Lung (tissue), 16 donors: ENCODE results near the gene ZDHHC8. TPM values are rescaled to one million over a fixed set of nuclear protein-coding genes. Genes with fewer than 3 reads are reported as not detected.

Experiments
- ATAC-seq: fragments of 200-7000 bp; cut with Tn5 transposase; one replicate; pipeline ENCODE4 v1.9.1; 2020; ENCODE audit warnings: moderate number of reproducible peaks; ENCODE audit not compliant: insufficient read depth, low FRiP score
- DNase-seq, 3 donors: peaks; one replicate each; pipeline ENCODE4 v3.0.0-alpha.2; 2013 to 2017
- H3K27ac ChIP-seq, 2 donors: one replicate each; pipeline ENCODE4 v1.5.1; 2013; ENCODE audit warnings: mild to moderate bottlenecking in 2 of 2, moderate library complexity in 2 of 2, control low read depth in 1 of 2, inconsistent platforms in 1 of 2, low read depth in 1 of 2, low read length in 1 of 2
- H3K27me3 ChIP-seq, 3 donors: one replicate each; pipeline ENCODE4 v1.5.1; 2013; ENCODE audit warnings: low read length in 2 of 3; ENCODE audit not compliant: control insufficient read depth in 3 of 3, insufficient read depth in 3 of 3
- H3K36me3 ChIP-seq, 4 donors: one replicate each; pipeline ENCODE4 v1.5.1; 2013; ENCODE audit warnings: low read length in 4 of 4, mild to moderate bottlenecking in 1 of 4, moderate library complexity in 1 of 4; ENCODE audit not compliant: control insufficient read depth in 4 of 4, insufficient read depth in 4 of 4
- H3K4me1 ChIP-seq, 5 donors: one replicate each; pipeline ENCODE4 v1.5.1; 2013; ENCODE audit warnings: low read length in 5 of 5, mild to moderate bottlenecking in 2 of 5, moderate library complexity in 1 of 5; ENCODE audit not compliant: control insufficient read depth in 5 of 5, insufficient read depth in 5 of 5
- H3K4me3 ChIP-seq: one replicate; pipeline ENCODE4 v1.5.1; 2013; ENCODE audit warnings: mild to moderate bottlenecking, control low read depth, moderate library complexity
- H3K9ac ChIP-seq, 2 donors: one replicate each; pipeline ENCODE4 v1.5.1; 2013; ENCODE audit warnings: low read length in 2 of 2, control low read depth in 1 of 2; ENCODE audit not compliant: insufficient read depth in 1 of 2
- H3K9me3 ChIP-seq, 4 donors: one replicate each; pipeline ENCODE4 v1.5.1; 2013; ENCODE audit warnings: low read length in 3 of 4, mild to moderate bottlenecking in 1 of 4, moderate library complexity in 1 of 4; ENCODE audit not compliant: control insufficient read depth in 4 of 4, insufficient read depth in 3 of 4
- WGBS, 2 donors: extraction: QIAGEN DNeasy Blood & Tissue Kit; methylation state at CpG; one replicate each; pipeline ENCODE4 v1.1.7; 2013; 5-methylcytosine and 5-hydroxymethylcytosine counted together
- long read RNA-seq, 5 donors: transcript quantifications; one replicate each; lab custom pipeline, GENCODE V29; 2026
- polyA plus RNA-seq, 2 donors: library from polyadenylated mRNA; stranded (reverse); fragments of 200-250 nt; gene quantifications; one replicate each; pipeline ENCODE4 v1.2.1, GENCODE V29; 2013
- total RNA-seq, 2 donors: library from RNA; depleted of rRNA in 1 of 2; stranded (reverse); fragments of >200 nt in 1 of 2; gene quantifications; one replicate each; pipeline ENCODE4 v1.2.1, GENCODE V29; 2014 to 2021
- TF ChIP-seq, protein P1 (sequence below): IDR thresholded peaks from 2 replicates; pipeline ENCODE4 v1.5.1; 2012; ENCODE audit warnings: mild to moderate bottlenecking; ENCODE audit errors: control extremely low read depth, extremely low read depth
- donor health status: control.
- donor health status: control.
- donor health status: Bipolar disorder and iron deficiency.
- donor health status: healthy.
- donor health status: DM: yes; HTN: yes; CAD: no.

The ZDHHC8 gene, protein sequence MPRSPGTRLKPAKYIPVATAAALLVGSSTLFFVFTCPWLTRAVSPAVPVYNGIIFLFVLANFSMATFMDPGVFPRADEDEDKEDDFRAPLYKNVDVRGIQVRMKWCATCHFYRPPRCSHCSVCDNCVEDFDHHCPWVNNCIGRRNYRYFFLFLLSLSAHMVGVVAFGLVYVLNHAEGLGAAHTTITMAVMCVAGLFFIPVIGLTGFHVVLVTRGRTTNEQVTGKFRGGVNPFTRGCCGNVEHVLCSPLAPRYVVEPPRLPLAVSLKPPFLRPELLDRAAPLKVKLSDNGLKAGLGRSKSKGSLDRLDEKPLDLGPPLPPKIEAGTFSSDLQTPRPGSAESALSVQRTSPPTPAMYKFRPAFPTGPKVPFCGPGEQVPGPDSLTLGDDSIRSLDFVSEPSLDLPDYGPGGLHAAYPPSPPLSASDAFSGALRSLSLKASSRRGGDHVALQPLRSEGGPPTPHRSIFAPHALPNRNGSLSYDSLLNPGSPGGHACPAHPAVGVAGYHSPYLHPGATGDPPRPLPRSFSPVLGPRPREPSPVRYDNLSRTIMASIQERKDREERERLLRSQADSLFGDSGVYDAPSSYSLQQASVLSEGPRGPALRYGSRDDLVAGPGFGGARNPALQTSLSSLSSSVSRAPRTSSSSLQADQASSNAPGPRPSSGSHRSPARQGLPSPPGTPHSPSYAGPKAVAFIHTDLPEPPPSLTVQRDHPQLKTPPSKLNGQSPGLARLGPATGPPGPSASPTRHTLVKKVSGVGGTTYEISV
- total RNA-seq, result 10 to 100 TPM; 29.1 to 75.1 TPM
- polyA plus RNA-seq, result 10 to 100 TPM; 28.4 to 41.9 TPM
- long read RNA-seq, donor 1, full-length matches to known transcripts, result 3 of 17 reads
- long read RNA-seq, donor 1, partial matches to known transcripts, result 14 of 17 reads
- long read RNA-seq, donor 1, other reads (novel, unspliced or antisense), result 0 of 17 reads
- long read RNA-seq, donor 2, full-length matches to known transcripts, result 3 of 3 reads
- long read RNA-seq, donor 2, partial matches to known transcripts, result 0 of 3 reads
- long read RNA-seq, donor 2, other reads (novel, unspliced or antisense), result 0 of 3 reads
- long read RNA-seq, donor 3, full-length matches to known transcripts, result 3 of 8 reads
- long read RNA-seq, donor 3, partial matches to known transcripts, result 5 of 8 reads
- long read RNA-seq, donor 3, other reads (novel, unspliced or antisense), result 0 of 8 reads
- long read RNA-seq, donor 4, full-length matches to known transcripts, result 2 of 2 reads
- long read RNA-seq, donor 4, partial matches to known transcripts, result 0 of 2 reads
- long read RNA-seq, donor 4, other reads (novel, unspliced or antisense), result 0 of 2 reads
- long read RNA-seq, donor 5, full-length matches to known transcripts, result 4 of 19 reads
- long read RNA-seq, donor 5, partial matches to known transcripts, result 15 of 19 reads
- long read RNA-seq, donor 5, other reads (novel, unspliced or antisense), result 0 of 19 reads

GRCh38 chr22:20131597-20131858, at the start of gene ZDHHC8:
ZDHHC8 (plus strand) TSS chr22:20131804; CDS start chr22:20131948, 144 bp downstream.
- H3K27ac ChIP-seq, result peak within 1 kb of the TSS; percentile 92 to 98
- ATAC-seq, result peak; percentile 37
- TF ChIP-seq, protein P1, sequence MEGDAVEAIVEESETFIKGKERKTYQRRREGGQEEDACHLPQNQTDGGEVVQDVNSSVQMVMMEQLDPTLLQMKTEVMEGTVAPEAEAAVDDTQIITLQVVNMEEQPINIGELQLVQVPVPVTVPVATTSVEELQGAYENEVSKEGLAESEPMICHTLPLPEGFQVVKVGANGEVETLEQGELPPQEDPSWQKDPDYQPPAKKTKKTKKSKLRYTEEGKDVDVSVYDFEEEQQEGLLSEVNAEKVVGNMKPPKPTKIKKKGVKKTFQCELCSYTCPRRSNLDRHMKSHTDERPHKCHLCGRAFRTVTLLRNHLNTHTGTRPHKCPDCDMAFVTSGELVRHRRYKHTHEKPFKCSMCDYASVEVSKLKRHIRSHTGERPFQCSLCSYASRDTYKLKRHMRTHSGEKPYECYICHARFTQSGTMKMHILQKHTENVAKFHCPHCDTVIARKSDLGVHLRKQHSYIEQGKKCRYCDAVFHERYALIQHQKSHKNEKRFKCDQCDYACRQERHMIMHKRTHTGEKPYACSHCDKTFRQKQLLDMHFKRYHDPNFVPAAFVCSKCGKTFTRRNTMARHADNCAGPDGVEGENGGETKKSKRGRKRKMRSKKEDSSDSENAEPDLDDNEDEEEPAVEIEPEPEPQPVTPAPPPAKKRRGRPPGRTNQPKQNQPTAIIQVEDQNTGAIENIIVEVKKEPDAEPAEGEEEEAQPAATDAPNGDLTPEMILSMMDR, result no peak
- 0 to 1% methylated on average over 7 to 42 of the region's 43 CpGs for WGBS, 2 donors
- H3K4me3 ChIP-seq, result peak within 1 kb of the TSS; percentile 91
- peaks cover 0 to 8% (median under 1%) of the 10 kb centered on the region in 4 donors for H3K36me3 ChIP-seq
- H3K27me3 ChIP-seq, result no peaks in the 10 kb centered on the region
- H3K9me3 ChIP-seq, result no peaks in the 10 kb centered on the region
- peak within 1 kb of the TSS in 1 of 2 donors; percentile 28 for H3K9ac ChIP-seq
- peak; percentile 32 to 50 (median 38) for DNase-seq
- H3K4me1 ChIP-seq, result peaks cover 0 to 30% (median 14%) of the 10 kb centered on the region in 5 donors

DNA sequence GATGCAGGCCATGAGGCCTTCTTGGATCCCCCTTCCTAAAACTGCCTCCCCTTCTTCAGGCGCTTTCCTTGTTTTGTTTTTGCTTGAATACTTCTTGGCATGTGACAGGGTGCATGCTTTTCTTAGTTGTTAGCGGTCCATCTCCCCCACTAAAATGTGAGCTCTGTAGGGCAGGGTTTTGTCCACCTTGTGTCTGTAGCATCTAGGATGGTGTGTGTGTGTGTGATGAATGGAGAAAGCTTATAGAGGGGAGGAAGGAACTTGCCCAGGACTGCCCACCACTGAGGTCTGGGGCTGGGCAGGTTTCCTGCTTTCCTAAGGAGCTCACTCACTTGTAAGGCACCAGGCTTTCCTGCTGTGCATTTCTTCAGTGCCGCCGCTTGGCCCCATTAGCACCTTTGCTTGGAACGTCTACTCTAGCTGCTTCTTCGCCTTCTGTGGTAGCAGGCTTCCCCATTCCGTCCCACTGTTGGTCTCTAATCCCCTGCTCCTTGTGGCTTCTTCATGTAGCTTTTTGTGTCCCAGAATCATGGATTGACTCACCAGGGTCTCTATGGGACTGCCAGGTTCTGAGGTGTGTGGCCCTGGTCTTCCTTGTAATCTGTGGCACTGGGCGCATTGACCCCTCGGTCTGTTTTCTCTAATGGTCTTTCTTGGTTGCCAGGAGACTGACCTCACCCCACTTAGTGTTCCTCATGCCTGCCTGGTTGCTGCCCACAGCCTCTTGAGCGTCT, 48.3 kb upstream of the ZDHHC8 start:
- Histone ChIP-seq H3K27ac (no peak overlapping the region), H3K36me3 (peaks cover 3 to 20% (median 16%) of the 10 kb centered on the region in 4 donors), H3K9me3 (no peaks in the 10 kb centered on the region), H3K27me3 (no peaks in the 10 kb centered on the region), H3K9ac (no peak overlapping the region), H3K4me3 (no peak overlapping the region), H3K4me1 (peaks cover 5 to 29% (median 17%) of the 10 kb centered on the region in 5 donors)
- DNase-seq (no peak), ATAC-seq (no peak)
- TF ChIP-seq, protein P1, result no peak
- 79 to 82% methylated on average over 10 of the region's 10 CpGs for WGBS, 2 donors

GRCh38 chr22:20083891-20084546, 47.6 kb upstream of the ZDHHC8 start:
- Histone ChIP-seq H3K27me3 (no peaks in the 10 kb centered on the region), H3K36me3 (peaks cover 3 to 25% (median 18%) of the 10 kb centered on the region in 4 donors), H3K27ac (no peak overlapping the region), H3K9ac (no peak overlapping the region), H3K4me3 (no peak overlapping the region), H3K9me3 (no peaks in the 10 kb centered on the region), H3K4me1 (peaks cover 5 to 29% (median 17%) of the 10 kb centered on the region in 5 donors)
- ATAC-seq, result no peak
- TF ChIP-seq, protein P1, result no peak
- 77 to 79% methylated on average over 10 of the region's 10 CpGs for WGBS, 2 donors
- DNase-seq, result no peak
